SJCRH30 (cell line): ENCODE measurements around the gene RNASE2. TPM values are rescaled to one million over a fixed set of nuclear protein-coding genes. Genes with fewer than 3 reads are reported as not detected.
"Not testable (repeated sequence)": the region's sequence is repeated elsewhere in the genome, so short reads cannot be mapped to it uniquely, and the experiment has no call there.

ENCODE experiments used
- DNase-seq, 2 experiments: peaks; one replicate each; pipeline ENCODE4 v3.0.0-alpha.2; 2015 to 2020
- H3K27ac ChIP-seq: fragments of 250-450 bp; sonication (Bioruptor Pico); 2 replicates; pipeline ENCODE4 v1.5.1; 2020; ENCODE audit warnings: mild to moderate bottlenecking, moderate library complexity
- H3K27me3 ChIP-seq: fragments of 250-450 bp; sonication (Bioruptor Pico); 2 replicates; pipeline ENCODE4 v1.5.1; 2020; ENCODE audit warnings: mild to moderate bottlenecking, moderate library complexity
- H3K36me3 ChIP-seq: fragments of 250-450 bp; sonication (Bioruptor Pico); 2 replicates; pipeline ENCODE4 v1.5.1; 2020; ENCODE audit warnings: mild to moderate bottlenecking, moderate library complexity
- H3K4me1 ChIP-seq: fragments of 250-450 bp; sonication (Bioruptor Pico); 2 replicates; pipeline ENCODE4 v1.5.1; 2020; ENCODE audit warnings: mild to moderate bottlenecking, moderate library complexity
- H3K4me3 ChIP-seq: fragments of 250-450 bp; sonication (Bioruptor Pico); 2 replicates; pipeline ENCODE4 v1.5.1; 2020; ENCODE audit warnings: mild to moderate bottlenecking, moderate library complexity
- H3K9me3 ChIP-seq: fragments of 250-450 bp; sonication (Bioruptor Pico); replicated peaks from 2 replicates; pipeline ENCODE4 v1.5.1; 2020; ENCODE audit warnings: mild to moderate bottlenecking, moderate library complexity
- total RNA-seq: library from RNA; depleted of rRNA; stranded (reverse); fragments of >200 nt; shearing (Covaris generic); gene quantifications from 2 replicates; pipeline ENCODE4 v1.2.3, GENCODE V29; 2014

The RNASE2 gene
- total RNA-seq, 1 experiment from 2014 or later = not detected

DNA sequence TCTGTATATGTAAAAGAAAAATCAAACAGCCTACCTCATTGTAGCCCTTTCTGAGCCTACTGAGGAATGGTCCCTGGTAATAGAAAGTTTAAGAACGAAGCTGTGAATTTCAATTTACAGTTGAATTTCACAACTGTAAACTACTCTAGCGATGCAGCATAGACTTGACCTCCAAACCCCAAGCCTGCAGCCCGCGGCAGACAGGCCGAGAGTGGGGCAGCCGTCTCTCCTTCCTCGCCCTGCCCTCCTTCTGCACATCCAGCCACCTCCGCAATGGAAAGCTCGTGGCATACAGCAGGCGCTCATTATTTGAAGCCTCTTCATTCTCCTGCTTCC is 15.3 kb downstream of the RNASE2 start:
- Histone ChIP-seq H3K27ac (no peak overlapping the region), H3K9me3 (no peaks in the 10 kb centered on the region), H3K4me1 (peaks cover 7% of the 10 kb centered on the region), H3K36me3 (no peaks in the 10 kb centered on the region), H3K27me3 (no peaks in the 10 kb centered on the region), H3K4me3 (peak overlapping the region; percentile 64)
- DNase-seq = no peak

- Histone ChIP-seq H3K36me3 (no peaks in the 10 kb centered on the region), H3K9me3 (no peaks in the 10 kb centered on the region), H3K4me1 (peaks cover 7% of the 10 kb centered on the region), H3K27me3 (no peaks in the 10 kb centered on the region), H3K27ac (peak overlapping the region; percentile 16; the same call in 1 of the 2 replicates), H3K4me3 (peak overlapping the region; percentile 64)
- peak; percentile 77 to 89 for DNase-seq
Measured at GRCh38 chr14:20970983-20971704, 15.9 kb downstream of the RNASE2 start.

GRCh38 chr14:20971705-20972021 is 16.4 kb downstream of the RNASE2 start:
- H3K27me3 ChIP-seq = no peaks in the 10 kb centered on the region
- no peaks in the 10 kb centered on the region for H3K36me3 ChIP-seq
- peak overlapping the region; percentile 64 for H3K4me3 ChIP-seq
- H3K4me1 ChIP-seq = peaks cover 7% of the 10 kb centered on the region
- no peak for DNase-seq
- no peaks in the 10 kb centered on the region for H3K9me3 ChIP-seq
- no peak overlapping the region for H3K27ac ChIP-seq

GRCh38 chr14:20973501-20973900 is 18.2 kb downstream of the RNASE2 start:
- no peak for DNase-seq
- no peaks in the 10 kb centered on the region for H3K9me3 ChIP-seq
- H3K27ac ChIP-seq = no peak overlapping the region
- H3K4me1 ChIP-seq = peaks cover 7% of the 10 kb centered on the region
- no peaks in the 10 kb centered on the region for H3K27me3 ChIP-seq
- no peak overlapping the region for H3K4me3 ChIP-seq
- H3K36me3 ChIP-seq = no peaks in the 10 kb centered on the region

GRCh38 chr14:20976291-20976690 is 21.0 kb downstream of the RNASE2 start:
- peaks cover 4% of the 10 kb centered on the region; the same call in 1 of the 2 replicates for H3K27me3 ChIP-seq
- H3K9me3 ChIP-seq = no peaks in the 10 kb centered on the region
- no peak for DNase-seq
- H3K4me1 ChIP-seq = peaks cover 7% of the 10 kb centered on the region
- no peak overlapping the region for H3K4me3 ChIP-seq
- no peak overlapping the region for H3K27ac ChIP-seq
- H3K36me3 ChIP-seq = no peaks in the 10 kb centered on the region

DNA sequence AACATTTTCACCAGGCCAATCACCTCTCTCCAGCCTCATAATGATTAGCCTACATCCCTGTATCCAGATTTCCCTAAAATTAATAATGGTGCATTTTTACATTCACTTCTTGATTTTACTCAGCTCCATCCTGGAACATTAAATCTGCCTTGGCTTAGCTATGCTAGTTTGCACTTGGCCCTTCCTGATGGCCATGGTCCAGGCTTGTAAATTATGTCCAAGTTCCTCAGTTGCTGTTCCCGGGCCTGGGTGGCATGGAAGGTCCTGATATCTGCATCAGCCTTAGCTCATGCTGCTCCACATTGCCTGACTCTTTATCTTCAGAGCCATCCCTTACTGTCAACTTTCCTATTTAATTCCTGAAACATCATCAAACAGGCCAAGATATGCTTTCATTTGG is 23.4 kb downstream of the RNASE2 start:
- Histone ChIP-seq H3K36me3 (no peaks in the 10 kb centered on the region), H3K4me1 (0 out of 2 replicates have a peak, but pooled peaks cover 3% of the 10 kb centered on the region), H3K4me3 (no peak overlapping the region), H3K9me3 (no peaks in the 10 kb centered on the region), H3K27ac (no peak overlapping the region), H3K27me3 (peaks cover 4% of the 10 kb centered on the region; the same call in 1 of the 2 replicates)
- no peak for DNase-seq

DNA sequence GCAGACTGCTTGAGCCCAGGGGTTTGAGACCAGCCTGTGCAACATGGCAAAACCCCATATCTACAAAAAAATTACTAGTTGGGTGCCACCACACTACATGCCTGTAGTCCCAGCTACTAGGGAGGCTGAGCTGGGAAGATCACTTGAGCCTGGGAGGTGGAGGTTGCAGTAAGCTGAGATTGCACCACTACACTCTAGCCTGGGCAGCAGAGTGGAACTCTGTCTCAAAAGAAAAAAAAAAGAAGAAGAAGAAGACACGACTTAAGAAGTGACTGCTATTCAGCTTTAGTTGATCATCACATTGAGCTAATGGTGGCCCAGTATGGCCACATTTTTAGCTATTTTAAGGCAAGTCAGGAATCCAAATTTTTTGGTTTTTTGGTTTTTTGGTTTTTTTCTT is 25.6 kb downstream of the RNASE2 start:
- Histone ChIP-seq H3K4me3 (no peak overlapping the region), H3K9me3 (no peaks in the 10 kb centered on the region), H3K27me3 (peaks cover 4% of the 10 kb centered on the region; the same call in 1 of the 2 replicates), H3K4me1 (no peaks in the 10 kb centered on the region), H3K27ac (no peak overlapping the region), H3K36me3 (no peaks in the 10 kb centered on the region)
- DNase-seq = no peak

- no peak for DNase-seq
- Histone ChIP-seq H3K27me3 (peaks cover 4% of the 10 kb centered on the region; the same call in 1 of the 2 replicates), H3K27ac (no peak overlapping the region), H3K36me3 (no peaks in the 10 kb centered on the region), H3K9me3 (no peaks in the 10 kb centered on the region), H3K4me3 (no peak overlapping the region), H3K4me1 (no peaks in the 10 kb centered on the region)
Measured at GRCh38 chr14:20982646-20983369, 27.5 kb downstream of the RNASE2 start.

DNA sequence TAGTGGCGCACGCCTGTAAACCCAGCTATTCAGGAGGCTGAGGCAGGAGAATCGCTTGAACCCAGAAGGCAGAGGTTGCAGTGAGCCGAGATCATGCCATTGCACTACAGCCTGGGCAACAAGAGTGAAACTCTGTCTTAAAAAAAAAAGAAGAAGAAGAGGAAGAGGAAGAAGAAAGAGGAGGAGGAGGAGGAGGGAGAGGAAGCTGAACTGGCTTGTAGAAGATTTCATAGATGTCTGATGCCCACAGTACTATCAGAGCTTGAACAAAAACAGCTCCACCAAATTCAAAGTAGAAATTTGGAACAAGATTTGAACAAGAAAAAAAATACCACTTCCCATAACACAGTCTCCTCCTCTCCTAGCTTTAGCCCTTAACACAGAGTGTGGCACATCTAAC is 30.4 kb downstream of the RNASE2 start:
- not testable (repeated sequence) for DNase-seq, H3K27ac ChIP-seq, H3K4me3 ChIP-seq, H3K9me3 ChIP-seq, H3K27me3 ChIP-seq, H3K36me3 ChIP-seq, H3K4me1 ChIP-seq

DNA sequence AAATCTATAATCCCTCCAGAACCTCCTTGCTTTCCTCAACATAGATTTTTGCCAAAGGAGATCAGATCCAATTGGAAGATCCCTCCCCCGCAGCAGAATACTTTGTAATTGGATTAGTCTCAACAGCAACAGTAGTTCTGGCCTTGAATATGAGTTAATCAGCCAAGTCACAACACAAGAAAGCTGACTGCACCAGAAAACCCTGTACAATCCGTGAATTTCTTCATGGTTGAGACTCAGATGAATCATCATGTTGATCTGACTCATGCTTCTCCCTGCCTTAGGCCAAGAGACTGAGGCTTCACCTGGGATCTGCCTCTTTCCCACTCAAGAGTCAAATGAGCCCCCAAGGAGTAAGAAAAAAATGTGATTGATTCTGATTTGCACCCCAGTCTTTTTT is 31.5 kb downstream of the RNASE2 start:
- DNase-seq = no peak
- Histone ChIP-seq H3K27ac (no peak overlapping the region), H3K4me3 (no peak overlapping the region), H3K9me3 (no peaks in the 10 kb centered on the region), H3K27me3 (no peaks in the 10 kb centered on the region), H3K4me1 (peaks cover 8% of the 10 kb centered on the region), H3K36me3 (peaks cover 4% of the 10 kb centered on the region)

DNA sequence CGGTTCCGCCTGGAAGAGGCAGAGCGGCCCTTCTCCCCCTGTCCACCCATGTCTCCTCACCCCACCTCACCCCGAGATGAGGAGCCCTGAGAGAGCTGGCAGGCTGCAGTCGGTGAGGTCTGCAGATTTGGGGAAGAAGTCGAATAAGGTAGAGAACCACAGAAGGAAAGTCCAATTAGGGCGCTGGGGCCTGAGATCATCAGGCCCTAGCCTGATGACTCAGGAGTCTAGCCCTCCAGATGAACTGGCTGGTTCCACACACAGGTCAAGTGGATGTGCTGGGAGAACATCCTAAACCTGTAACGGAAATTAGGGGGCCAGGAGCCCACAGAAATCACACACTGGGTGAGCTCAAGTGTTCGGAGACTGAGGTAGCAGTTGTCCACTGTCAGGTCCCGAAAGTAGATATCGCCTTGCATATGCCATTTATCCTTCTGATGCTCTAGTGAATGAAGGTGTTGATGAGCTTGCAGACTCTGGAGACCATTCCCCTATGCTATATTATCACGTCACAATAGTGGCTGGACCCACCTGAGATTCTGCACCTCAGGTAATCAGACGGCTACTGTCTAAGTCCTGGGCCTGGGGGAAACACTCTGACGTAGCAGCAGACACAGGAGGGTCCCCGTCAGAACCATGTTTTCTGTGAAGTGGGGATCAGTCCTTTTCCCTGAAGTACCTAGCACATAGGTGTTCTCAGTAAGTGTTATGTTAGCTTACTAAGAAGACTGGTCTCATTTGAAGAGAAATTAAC is 33.6 kb downstream of the RNASE2 start:
- H3K36me3 ChIP-seq = peaks cover 17% of the 10 kb centered on the region
- H3K4me1 ChIP-seq = peaks cover 8% of the 10 kb centered on the region
- no peaks in the 10 kb centered on the region for H3K9me3 ChIP-seq
- H3K27ac ChIP-seq = peak overlapping the region; percentile 48; the same call in 1 of the 2 replicates
- no peaks in the 10 kb centered on the region for H3K27me3 ChIP-seq
- H3K4me3 ChIP-seq = peak overlapping the region; percentile 72
- DNase-seq = peak in 1 of 2 experiments; percentile 17

DNA sequence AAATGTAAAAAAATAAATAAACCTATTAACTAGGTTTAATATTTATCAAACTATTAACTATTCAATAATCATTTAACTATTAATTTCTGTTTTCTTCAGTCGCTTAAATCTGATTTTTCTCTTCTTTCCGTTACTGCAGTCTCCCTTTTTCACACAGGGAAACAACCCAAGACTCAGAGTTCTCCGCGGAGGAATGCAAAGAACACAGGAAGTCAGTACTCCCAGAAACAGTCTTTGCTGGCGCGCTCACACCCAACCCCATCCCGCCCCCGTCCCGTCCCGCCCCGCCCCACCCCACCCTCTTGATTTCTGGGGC is 34.1 kb downstream of the RNASE2 start:
- H3K27me3 ChIP-seq = no peaks in the 10 kb centered on the region
- no peaks in the 10 kb centered on the region for H3K9me3 ChIP-seq
- peaks cover 19% of the 10 kb centered on the region for H3K36me3 ChIP-seq
- DNase-seq = no peak
- H3K27ac ChIP-seq = peak overlapping the region; percentile 48; the same call in 1 of the 2 replicates
- H3K4me3 ChIP-seq = peak overlapping the region; percentile 72
- H3K4me1 ChIP-seq = peaks cover 8% of the 10 kb centered on the region

DNA sequence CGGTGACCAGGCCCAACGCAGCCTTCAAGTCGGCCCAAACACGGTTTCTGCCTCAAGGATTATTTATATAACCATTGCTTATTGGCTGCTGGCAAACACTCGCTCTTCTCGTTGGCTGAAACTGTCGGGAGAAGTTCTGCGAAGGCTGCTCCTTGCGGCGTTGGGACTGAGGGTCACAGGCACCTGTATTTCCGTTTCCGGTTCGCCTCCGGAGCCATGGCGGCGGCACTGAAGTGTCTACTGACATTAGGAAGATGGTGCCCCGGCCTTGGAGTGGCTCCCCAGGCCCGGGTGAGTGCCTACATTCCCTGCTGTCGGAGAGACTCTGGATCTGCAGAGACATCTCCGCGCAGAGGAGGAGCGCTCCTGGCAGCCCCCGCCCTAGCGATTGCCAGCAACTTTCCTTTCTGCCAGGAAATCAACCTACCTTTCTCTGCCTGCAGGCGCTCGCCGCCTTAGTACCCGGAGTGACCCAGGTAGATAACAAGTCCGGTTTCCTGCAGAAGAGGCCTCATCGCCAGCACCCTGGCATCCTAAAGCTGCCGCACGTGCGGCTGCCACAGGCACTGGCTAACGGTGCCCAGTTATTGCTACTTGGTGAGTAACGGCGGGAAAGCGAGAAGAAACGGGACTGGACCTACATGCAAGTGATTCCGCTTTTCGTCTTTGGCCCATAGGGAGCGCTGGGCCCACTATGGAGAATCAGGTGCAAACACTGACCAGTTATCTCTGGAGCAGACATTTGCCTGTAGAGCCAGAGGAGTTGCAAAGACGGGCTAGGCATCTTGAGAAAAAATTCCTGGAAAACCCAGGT is 34.7 kb downstream of the RNASE2 start, which contains the start of gene METTL17:
TSS of gene METTL17 (plus strand) at position 194 of the 814 bp plus-strand sequence. CDS start at position 217, 23 bp downstream.
- Histone ChIP-seq H3K36me3 (peaks cover 24% of the 10 kb centered on the region), H3K4me1 (peaks cover 8% of the 10 kb centered on the region), H3K27me3 (no peaks in the 10 kb centered on the region), H3K27ac (peak within 1 kb of the TSS; percentile 48), H3K9me3 (no peaks in the 10 kb centered on the region), H3K4me3 (peak within 1 kb of the TSS; percentile 72)
- peak; percentile 93 to 95 for DNase-seq

GRCh38 chr14:20996521-20996920 is 41.2 kb downstream of the RNASE2 start:
- H3K27me3 ChIP-seq = no peaks in the 10 kb centered on the region
- H3K4me3 ChIP-seq = no peak overlapping the region
- peaks cover 41% of the 10 kb centered on the region for H3K36me3 ChIP-seq
- no peak overlapping the region for H3K27ac ChIP-seq
- H3K9me3 ChIP-seq = no peaks in the 10 kb centered on the region
- no peaks in the 10 kb centered on the region for H3K4me1 ChIP-seq
- no peak for DNase-seq
